Neuronal stem cell (in vitro differentiated cells): ENCODE data around the gene TSPO.

ENCODE experiments used
- DNase-seq: peaks from one replicate; pipeline ENCODE4 v3.0.0-alpha.2; 2013; ENCODE audit warnings: low spot score
- H2AFZ ChIP-seq: one replicate; pipeline ENCODE4 v1.6.1; 2013; ENCODE audit warnings: mild to moderate bottlenecking, low read length, inconsistent platforms
- H2AK5ac ChIP-seq: 2 replicates; pipeline ENCODE4 v1.6.1; 2013; ENCODE audit warnings: low read depth, mild to moderate bottlenecking, inconsistent platforms, low read length, moderate library complexity, mixed read lengths
- H2BK120ac ChIP-seq: 2 replicates; pipeline ENCODE4 v1.6.1; 2013; ENCODE audit warnings: low read depth, mild to moderate bottlenecking, inconsistent platforms, low read length, moderate library complexity, mixed read lengths
- H2BK12ac ChIP-seq: one replicate; pipeline ENCODE4 v1.6.1; 2013; ENCODE audit warnings: low read length, inconsistent platforms
- H2BK15ac ChIP-seq: 2 replicates; pipeline ENCODE4 v1.6.1; 2013; ENCODE audit warnings: mild to moderate bottlenecking, low read length, inconsistent platforms, mixed read lengths
- H2BK5ac ChIP-seq: one replicate; pipeline ENCODE4 v1.6.1; 2013; ENCODE audit warnings: inconsistent platforms, mild to moderate bottlenecking, low read length, moderate library complexity
- H3K14ac ChIP-seq: one replicate; pipeline ENCODE4 v1.6.1; 2013; ENCODE audit warnings: low read length, inconsistent platforms
- H3K18ac ChIP-seq: 2 replicates; pipeline ENCODE4 v1.6.1; 2013; ENCODE audit warnings: low read length, inconsistent platforms
- H3K23ac ChIP-seq: 2 replicates; pipeline ENCODE4 v1.6.1; 2013; ENCODE audit warnings: low read depth, mild to moderate bottlenecking, mixed read lengths, low read length, inconsistent platforms; ENCODE audit not compliant: poor library complexity
- H3K27ac ChIP-seq: replicated peaks from 3 replicates; pipeline ENCODE4 v1.5.1; 2013; ENCODE audit warnings: low read length, inconsistent platforms
- H3K27me3 ChIP-seq, 3 experiments: 2 replicates each; pipeline ENCODE4 v1.6.1; 2013; ENCODE audit warnings: low read length in 3 of 3, mild to moderate bottlenecking in 2 of 3, inconsistent platforms in 1 of 3, low read depth in 1 of 3, mixed read lengths in 1 of 3, moderate library complexity in 1 of 3; ENCODE audit not compliant: control insufficient read depth in 3 of 3, insufficient read depth in 3 of 3
- H3K36me3 ChIP-seq, 2 donors: replicated peaks in 1 of 2; 2 replicates each; pipeline ENCODE4 v1.6.1; 2013; ENCODE audit warnings: low read length in 2 of 2; ENCODE audit not compliant: control insufficient read depth in 2 of 2, insufficient read depth in 2 of 2
- H3K4ac ChIP-seq: 2 replicates; pipeline ENCODE4 v1.6.1; 2013; ENCODE audit warnings: inconsistent platforms, mild to moderate bottlenecking, low read length, moderate library complexity
- H3K4me1 ChIP-seq, 2 donors: 1 replicate in 1 of 2; 2 replicates in 1 of 2; pipeline ENCODE4 v1.6.1; 2013; ENCODE audit warnings: low read length in 2 of 2, low read depth in 1 of 2; ENCODE audit not compliant: control insufficient read depth in 2 of 2, insufficient read depth in 1 of 2
- H3K4me2 ChIP-seq: one replicate; pipeline ENCODE4 v1.6.1; 2013; ENCODE audit warnings: mild to moderate bottlenecking, low read length, inconsistent platforms; ENCODE audit not compliant: insufficient read depth, poor library complexity, severe bottlenecking
- H3K4me3 ChIP-seq, 2 donors: 2 replicates each; pipeline ENCODE4 v1.5.1; 2013; ENCODE audit warnings: low read length in 2 of 2, mild to moderate bottlenecking in 2 of 2, inconsistent platforms in 1 of 2, moderate library complexity in 1 of 2
- H3K79me1 ChIP-seq: one replicate; pipeline ENCODE4 v1.6.1; 2013; ENCODE audit warnings: low read depth, mild to moderate bottlenecking, inconsistent platforms, low read length, moderate library complexity
- H3K9ac ChIP-seq: one replicate; pipeline ENCODE4 v1.6.1; 2013; ENCODE audit warnings: mild to moderate bottlenecking, low read depth, low read length, inconsistent platforms; ENCODE audit not compliant: poor library complexity
- H3K9me3 ChIP-seq, 2 donors: replicated peaks in 1 of 2; 2 replicates each; pipeline versions ENCODE3 to v1.6.1; 2013; ENCODE audit warnings: low read length in 2 of 2, mild to moderate bottlenecking in 2 of 2, inconsistent platforms in 1 of 2, low read depth in 1 of 2, mixed read lengths in 1 of 2, moderate library complexity in 1 of 2; ENCODE audit not compliant: control insufficient read depth in 2 of 2, insufficient read depth in 1 of 2
- H4K8ac ChIP-seq: one replicate; pipeline ENCODE4 v1.6.1; 2013; ENCODE audit warnings: low read depth, mild to moderate bottlenecking, inconsistent platforms, low read length, moderate library complexity
- H4K91ac ChIP-seq: one replicate; pipeline ENCODE4 v1.6.1; 2013; ENCODE audit warnings: low read length, low read depth, mild to moderate bottlenecking, inconsistent platforms; ENCODE audit not compliant: poor library complexity
- WGBS, 2 donors: extraction: QIAGEN DNeasy Blood & Tissue Kit; methylation state at CpG; one replicate each; pipeline ENCODE4 v1.1.7; 2013; ENCODE audit warnings: missing lambda C conversion rate in 2 of 2, mixed read lengths in 1 of 2; ENCODE audit not compliant: insufficient read length in 2 of 2, insufficient replicate concordance in 1 of 2; ENCODE audit errors: extremely low coverage in 2 of 2; 5-methylcytosine and 5-hydroxymethylcytosine counted together

Gene TSPO

DNA sequence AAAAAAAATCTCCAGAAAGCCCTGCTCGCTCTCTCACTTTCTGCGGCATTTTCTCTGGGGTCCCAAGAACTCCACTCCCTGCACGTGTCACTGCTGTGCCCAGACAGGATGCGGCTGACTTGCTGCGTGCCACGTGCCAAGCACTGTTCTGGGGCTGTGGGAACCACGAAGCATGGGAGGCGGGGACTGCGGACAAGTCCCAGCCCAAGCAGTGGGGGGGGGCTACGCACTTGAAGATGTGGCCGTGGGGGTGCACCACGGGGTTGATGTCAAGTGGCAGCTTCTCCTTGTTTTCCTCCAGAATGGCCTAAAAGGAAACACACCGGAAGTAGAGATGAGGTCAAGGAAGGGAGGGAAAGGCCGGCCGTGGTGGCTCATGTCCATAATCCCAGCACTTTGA is 24.7 kb downstream of the TSPO start:
- Histone ChIP-seq H3K27me3 (no peaks in the 10 kb centered on the region), H3K4me3 (no peak overlapping the region), H2AK5ac (no peak overlapping the region), H3K14ac (no peak overlapping the region), H2BK120ac (no peak overlapping the region), H3K36me3 (peaks cover 71 to 89% of the 10 kb centered on the region in 2 donors), H3K9ac (peak overlapping the region; percentile 44), H3K4me2 (no peak overlapping the region), H2BK5ac (no peak overlapping the region), H4K8ac (no peak overlapping the region), H3K23ac (no peak overlapping the region), H3K9me3 (peaks cover 0 to 5% of the 10 kb centered on the region in 2 donors), H3K4ac (no peak overlapping the region), H3K27ac (no peak overlapping the region), H3K79me1 (peaks cover 11% of the 10 kb centered on the region), H2BK15ac (no peak overlapping the region), H2BK12ac (no peak overlapping the region), H4K91ac (no peak overlapping the region), H3K4me1 (no peaks in the 10 kb centered on the region), H3K18ac (no peak overlapping the region), H2AFZ (no peak overlapping the region)
- no CpG with 5 or more reads among the region's 15 CpGs for WGBS, 2 donors
- DNase-seq: no peak

DNA sequence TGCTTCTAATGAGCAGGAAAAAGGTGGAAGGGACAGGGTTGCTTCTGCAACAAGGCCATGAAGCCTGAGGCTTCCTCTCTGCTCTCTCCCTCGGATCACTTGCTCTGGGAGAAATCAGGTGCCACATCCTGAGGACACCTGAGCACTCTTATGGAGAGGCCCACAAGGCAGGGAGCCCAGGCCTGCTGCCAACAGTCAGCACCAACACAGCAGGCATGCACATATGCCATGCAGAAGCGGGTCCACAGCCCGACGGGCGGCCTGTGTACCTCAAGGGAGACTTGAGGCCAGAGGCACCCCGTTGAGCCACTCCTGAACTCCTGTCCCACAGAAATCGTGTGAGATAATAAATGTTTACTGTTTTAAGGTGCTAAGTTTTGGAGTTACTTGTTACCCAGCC is 26.1 kb downstream of the TSPO start:
- no peak overlapping the region for H2BK120ac ChIP-seq

DNA sequence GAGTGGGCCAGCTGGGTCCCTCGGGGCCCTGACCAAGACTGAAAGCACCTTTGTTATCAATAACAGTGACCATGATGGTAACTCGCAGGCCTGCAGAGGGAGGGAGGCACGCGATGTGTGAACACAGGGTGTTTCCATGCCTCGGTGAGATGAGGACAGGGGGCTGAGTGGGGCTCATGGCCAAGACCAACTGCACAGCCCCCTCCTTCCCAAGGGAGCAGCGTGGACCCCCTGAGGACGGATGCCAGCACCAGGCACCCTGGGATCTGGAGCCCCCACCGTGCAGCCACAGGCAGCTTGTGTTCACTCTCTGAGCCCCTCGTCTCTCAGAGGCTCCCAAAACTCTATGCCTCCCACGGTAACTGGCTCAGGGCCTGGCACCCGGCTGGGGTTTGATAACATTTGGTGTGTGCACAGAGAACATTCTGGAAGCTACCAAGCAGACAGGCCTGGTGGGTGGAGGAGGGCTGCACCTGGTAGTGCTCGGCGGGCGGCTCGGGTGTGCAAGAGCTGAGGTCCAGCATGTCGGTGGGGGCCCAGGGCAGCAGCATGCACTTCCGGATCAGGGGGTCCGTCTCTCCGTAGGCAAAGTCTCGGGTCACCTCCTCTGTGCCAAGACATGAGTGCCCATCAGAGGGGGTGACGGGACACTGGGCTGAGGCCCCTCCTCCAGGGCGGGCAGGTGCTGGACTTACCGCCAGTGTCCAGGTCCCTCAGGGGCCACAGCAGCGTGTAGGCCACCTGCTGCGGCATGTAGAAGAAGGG is 28.0 kb downstream of the TSPO start:
- Histone ChIP-seq H3K4me1 (no peaks in the 10 kb centered on the region), H3K9ac (no peak overlapping the region), H4K91ac (no peak overlapping the region), H3K14ac (no peak overlapping the region), H3K4me2 (no peak overlapping the region), H4K8ac (no peak overlapping the region), H3K79me1 (peaks cover 16% of the 10 kb centered on the region), H3K36me3 (peaks cover 58 to 77% of the 10 kb centered on the region in 2 donors), H3K27me3 (no peaks in the 10 kb centered on the region), H2BK12ac (no peak overlapping the region), H3K9me3 (peaks cover 0 to 4% of the 10 kb centered on the region in 2 donors), H2BK120ac (no peak overlapping the region), H3K18ac (peak overlapping the region; percentile 33), H2BK15ac (no peak overlapping the region), H2BK5ac (no peak overlapping the region), H3K4me3 (peak overlapping the region in 1 of 2 donors; percentile 25), H3K23ac (no peak overlapping the region), H3K27ac (no peak overlapping the region), H3K4ac (no peak overlapping the region), H2AFZ (no peak overlapping the region), H2AK5ac (no peak overlapping the region)
- no peak for DNase-seq
- WGBS, 2 donors: no CpG with 5 or more reads among the region's 25 CpGs

More for the DNA sequence above, 26.1 kb downstream of the TSPO start:
- H3K4me2 ChIP-seq: no peak overlapping the region
- H3K4ac ChIP-seq: no peak overlapping the region
- no peak overlapping the region for H4K91ac ChIP-seq
- peaks cover 64 to 89% of the 10 kb centered on the region in 2 donors for H3K36me3 ChIP-seq
- no CpG with 5 or more reads among the region's 7 CpGs for WGBS, 2 donors
- H3K18ac ChIP-seq: no peak overlapping the region
- H3K9ac ChIP-seq: no peak overlapping the region
- DNase-seq: no peak
- H2AK5ac ChIP-seq: no peak overlapping the region
- no peaks in the 10 kb centered on the region for H3K27me3 ChIP-seq
- no peak overlapping the region for H3K27ac ChIP-seq
- H4K8ac ChIP-seq: no peak overlapping the region
- H3K23ac ChIP-seq: no peak overlapping the region
- no peak overlapping the region for H3K14ac ChIP-seq
- peaks cover 13% of the 10 kb centered on the region for H3K79me1 ChIP-seq
- H2BK15ac ChIP-seq: no peak overlapping the region
- H3K4me3 ChIP-seq: no peak overlapping the region
- no peak overlapping the region for H2BK12ac ChIP-seq
- H2AFZ ChIP-seq: no peak overlapping the region
- no peaks in the 10 kb centered on the region for H3K4me1 ChIP-seq
- H2BK5ac ChIP-seq: no peak overlapping the region
- peaks cover 0 to 4% of the 10 kb centered on the region in 2 donors for H3K9me3 ChIP-seq

GRCh38 chr22:43179911-43180195 is 28.5 kb downstream of the TSPO start:
- H4K91ac ChIP-seq: no peak overlapping the region
- no peak overlapping the region for H2BK12ac ChIP-seq
- peaks cover 16% of the 10 kb centered on the region for H3K79me1 ChIP-seq
- no peak overlapping the region for H2AFZ ChIP-seq
- H2BK5ac ChIP-seq: no peak overlapping the region
- H3K27ac ChIP-seq: no peak overlapping the region
- no peak for DNase-seq
- WGBS, 2 donors: no CpG with 5 or more reads among the region's 15 CpGs
- H3K9ac ChIP-seq: no peak overlapping the region
- no peaks in the 10 kb centered on the region for H3K4me1 ChIP-seq
- H2BK120ac ChIP-seq: no peak overlapping the region
- no peak overlapping the region for H2AK5ac ChIP-seq
- no peak overlapping the region for H3K18ac ChIP-seq
- H3K9me3 ChIP-seq: peaks cover 0 to 4% of the 10 kb centered on the region in 2 donors
- H3K4me3 ChIP-seq: peak overlapping the region in 1 of 2 donors; percentile 25
- H2BK15ac ChIP-seq: no peak overlapping the region
- H3K23ac ChIP-seq: no peak overlapping the region
- H3K14ac ChIP-seq: no peak overlapping the region
- H3K27me3 ChIP-seq: no peaks in the 10 kb centered on the region
- no peak overlapping the region for H3K4ac ChIP-seq
- H3K36me3 ChIP-seq: peaks cover 53 to 72% of the 10 kb centered on the region in 2 donors
- no peak overlapping the region for H3K4me2 ChIP-seq
- no peak overlapping the region for H4K8ac ChIP-seq
